A549 (cell line): Measurements from ENCODE around the gene BCL3. TPM values are rescaled to one million over a fixed set of nuclear protein-coding genes. Genes with fewer than 3 reads are reported as not detected.

Source experiments
- ATAC-seq, 2 experiments: fragments of 200-7000 bp in 1 of 2; fragments of >200 bp in 1 of 2; cut with Nextera tagmentation in 1 of 2; cut with Tn5 transposase in 1 of 2; 3 replicates each; pipeline versions ENCODE4 v1.8.0 to v1.9.1; 2018 to 2020; ENCODE audit warnings: mild to moderate bottlenecking in 1 of 2, moderate library complexity in 1 of 2
- CTCF ChIA-PET: fragments of 300-600 bp; sonication (Branson Sonifier 250); formaldehyde crosslinking; extraction: SDS; loops from one replicate; lab custom pipeline; 2021; ENCODE audit warnings: antibody characterized with exemption, inconsistent platforms; lab: Yijun Ruan, JAX
- POLR2A ChIA-PET: fragments of 350-600 bp; formaldehyde crosslinking; extraction: SDS; loops from one replicate; lab custom pipeline; 2021; ENCODE audit warnings: antibody characterized with exemption, inconsistent platforms; lab: Yijun Ruan, JAX
- DNase-seq, 2 experiments: peaks; one replicate each; pipeline versions ENCODE4 v3.0.0 to v3.0.0-alpha.2; 2011 to 2016; ENCODE audit warnings: low read depth in 1 of 2, low spot score in 1 of 2
- FAIRE-seq: peaks from 2 replicates; lab custom pipeline; 2011; peaks lifted over from hg19 to GRCh38; lab: Jason Lieb, UNC
- H3K27ac ChIP-seq, 2 experiments: fragments of >200 bp; sonication (Bioruptor Twin); formaldehyde crosslinking; 3 replicates each; pipeline ENCODE4 v1.5.1; 2016 to 2017
- H3K4me1 ChIP-seq: fragments of >200 bp; sonication (Bioruptor Twin); formaldehyde crosslinking; 3 replicates; pipeline ENCODE4 v1.6.1; 2016
- H3K4me2 ChIP-seq: fragments of >200 bp; sonication (Bioruptor Twin); formaldehyde crosslinking; 3 replicates; pipeline ENCODE4 v1.6.1; 2016
- H3K4me3 ChIP-seq: fragments of >200 bp; sonication (Bioruptor Twin); formaldehyde crosslinking; 3 replicates; pipeline ENCODE4 v1.5.1; 2016
- H3K9me3 ChIP-seq: fragments of >200 bp; sonication (Bioruptor Twin); formaldehyde crosslinking; 3 replicates; pipeline ENCODE4 v1.6.1; 2016
- ATOH8 ChIP-seq: fragments of 250-450 bp; sonication (Bioruptor Pico); IDR thresholded peaks from 2 replicates; pipeline ENCODE4 v1.5.0; 2020; ENCODE audit warnings: low read depth, mild to moderate bottlenecking, moderate library complexity
- CBX2 ChIP-seq: fragments of 200-600 bp; sonication (generic); IDR thresholded peaks from 2 replicates; pipeline ENCODE4 v1.6.1; 2016; ENCODE audit warnings: low read depth, mild to moderate bottlenecking, borderline replicate concordance
- CBX8 ChIP-seq: fragments of 200-600 bp; sonication (generic); IDR thresholded peaks from 2 replicates; pipeline ENCODE4 v1.6.1; 2016
- CHD2 ChIP-seq: fragments of 150-350 bp; IDR thresholded peaks from 2 replicates; pipeline ENCODE4 v1.6.1; 2014; ENCODE audit warnings: low read length; ENCODE audit not compliant: partially characterized antibody
- E2F6 ChIP-seq: IDR thresholded peaks from 2 replicates; pipeline ENCODE4 v1.6.1; 2012; ENCODE audit warnings: low read depth, borderline replicate concordance
- EHMT2 ChIP-seq: fragments of 200-600 bp; sonication (generic); IDR thresholded peaks from 2 replicates; pipeline ENCODE4 v1.6.1; 2016; ENCODE audit warnings: antibody characterized with exemption, low read depth, mild to moderate bottlenecking, moderate library complexity
- EP300 ChIP-seq, 2 experiments: fragments of >200 bp; sonication (Bioruptor Twin); formaldehyde crosslinking; IDR thresholded peaks; 2 replicates in 1 of 2; 3 replicates in 1 of 2; pipeline ENCODE4 v1.6.1; 2016 to 2017
- ESRRA ChIP-seq: fragments of 150-350 bp; IDR thresholded peaks from 2 replicates; pipeline ENCODE4 v1.6.1; 2014; ENCODE audit warnings: mild to moderate bottlenecking, low read length, borderline replicate concordance
- FOSL2 ChIP-seq, 2 experiments: fragments of 450-650 bp in 1 of 2; fragments of >200 bp in 1 of 2; sonication (Bioruptor Twin) in 1 of 2; formaldehyde crosslinking; IDR thresholded peaks; 2 replicates each; pipeline versions ENCODE4 v1.5.0 to v1.6.1; 2016 to 2020; ENCODE audit warnings: mild to moderate bottlenecking in 1 of 2, moderate library complexity in 1 of 2
- FOXS1 ChIP-seq: fragments of 250-450 bp; sonication (Bioruptor Pico); IDR thresholded peaks from 2 replicates; pipeline ENCODE4 v1.5.0; 2020; ENCODE audit warnings: mild to moderate bottlenecking, moderate library complexity
- GATA3 ChIP-seq: IDR thresholded peaks from 2 replicates; pipeline ENCODE4 v1.6.1; 2012; ENCODE audit warnings: borderline replicate concordance
- HDAC2 ChIP-seq: fragments of 200-600 bp; sonication (generic); IDR thresholded peaks from 2 replicates; pipeline ENCODE4 v1.6.1; 2016
- HEYL ChIP-seq: fragments of 250-450 bp; sonication (Bioruptor Pico); IDR thresholded peaks from 2 replicates; pipeline ENCODE4 v1.8.0; 2021; ENCODE audit warnings: mild to moderate bottlenecking, moderate library complexity
- HOXA7 ChIP-seq: fragments of 250-450 bp; sonication (Bioruptor Pico); IDR thresholded peaks from 2 replicates; pipeline ENCODE4 v1.5.0; 2020; ENCODE audit warnings: mild to moderate bottlenecking, moderate library complexity
- HOXB13 ChIP-seq: fragments of 250-450 bp; sonication (Bioruptor Pico); IDR thresholded peaks from 2 replicates; pipeline ENCODE4 v1.5.0; 2020; ENCODE audit warnings: low read depth, mild to moderate bottlenecking, moderate library complexity
- HOXB5 ChIP-seq: fragments of 250-450 bp; sonication (Bioruptor Pico); IDR thresholded peaks from 2 replicates; pipeline ENCODE4 v1.5.0; 2020; ENCODE audit warnings: mild to moderate bottlenecking, moderate library complexity
- JUN ChIP-seq, 2 experiments: fragments of >200 bp; sonication (Bioruptor Twin); formaldehyde crosslinking; IDR thresholded peaks; 2 replicates in 1 of 2; 3 replicates in 1 of 2; pipeline ENCODE4 v1.6.1; 2016 to 2017
- KDM1A ChIP-seq: fragments of 200-600 bp; sonication (generic); IDR thresholded peaks from 2 replicates; pipeline ENCODE4 v1.6.1; 2016; ENCODE audit warnings: low read depth, mild to moderate bottlenecking
- MAZ ChIP-seq: fragments of 150-350 bp; IDR thresholded peaks from 2 replicates; pipeline ENCODE4 v1.6.1; 2014; ENCODE audit warnings: antibody characterized with exemption, low read depth, low read length, borderline replicate concordance
- MYC ChIP-seq: IDR thresholded peaks from 2 replicates; pipeline ENCODE4 v1.6.1; 2012; ENCODE audit warnings: mild to moderate bottlenecking, inconsistent platforms, low read length, improper control_type of control experiment, borderline replicate concordance
- NFE2L2 ChIP-seq: fragments of 150-350 bp; conservative IDR thresholded peaks from 2 replicates; pipeline ENCODE4 v1.6.1; 2014; ENCODE audit warnings: low read length
- NR3C1 ChIP-seq: fragments of >200 bp; sonication (Bioruptor Twin); formaldehyde crosslinking; IDR thresholded peaks from 3 replicates; pipeline ENCODE4 v1.6.1; 2017
- POLR2AphosphoS2 ChIP-seq: conservative IDR thresholded peaks from 2 replicates; pipeline ENCODE4 v1.6.1; 2012; ENCODE audit warnings: low read length, improper control_type of control experiment, inconsistent platforms
- RARB ChIP-seq: fragments of 250-450 bp; sonication (Bioruptor Pico); IDR thresholded peaks from 2 replicates; pipeline ENCODE4 v1.8.0; 2021; ENCODE audit warnings: mild to moderate bottlenecking, moderate library complexity
- RFX5 ChIP-seq: fragments of 450-650 bp; IDR thresholded peaks from 2 replicates; pipeline ENCODE4 v1.7.1; 2014; ENCODE audit warnings: antibody characterized with exemption, mild to moderate bottlenecking, moderate library complexity
- TP53 ChIP-seq: fragments of 250-450 bp; sonication (Bioruptor Pico); IDR thresholded peaks from 2 replicates; pipeline ENCODE4 v1.5.0; 2021; ENCODE audit warnings: mild to moderate bottlenecking, moderate library complexity
- ZFP36 ChIP-seq: fragments of 450-650 bp; IDR thresholded peaks from 2 replicates; pipeline ENCODE4 v1.6.1; 2014; ENCODE audit warnings: borderline replicate concordance; ENCODE audit not compliant: partially characterized antibody
- ZNF302 ChIP-seq: fragments of 250-450 bp; sonication (Bioruptor Pico); IDR thresholded peaks from 2 replicates; pipeline ENCODE4 v1.9.0; 2021; ENCODE audit warnings: inconsistent platforms, mild to moderate bottlenecking, moderate library complexity
- WGBS: methylation state at CpG from one replicate; pipeline ENCODE4 v1.1.6; 2017; ENCODE audit errors: missing lambda C conversion rate; 5-methylcytosine and 5-hydroxymethylcytosine counted together
- polyA plus RNA-seq, 4 experiments: library from polyadenylated mRNA; depleted of rRNA in 3 of 4; stranded (reverse); fragments of >200 nt; fragmentation: RNase III in 1 of 4; extraction: RNeasy Plus Mini Kit Qiagen cat#74134 plus additional on column Dnase treatment in 1 of 4; gene quantifications; 2 replicates in 3 of 4; 3 replicates in 1 of 4; pipeline ENCODE4 v1.2.3, GENCODE V29; 2011 to 2017
- TF ChIP-seq, protein P1 (sequence below): fragments of >200 bp; sonication (Bioruptor Twin); formaldehyde crosslinking; IDR thresholded peaks from 2 replicates; pipeline ENCODE4 v1.6.1; 2016
- TF ChIP-seq, protein P2 (sequence below): fragments of >200 bp; sonication (Bioruptor Twin); formaldehyde crosslinking; IDR thresholded peaks from 3 replicates; pipeline ENCODE4 v1.6.1; 2016

BCL3 gene
- polyA plus RNA-seq, 2 of the 4 experiments (the other 2 are of a cell fraction), result 22.6 to 72.1 TPM

GRCh38 chr19:44745887-44746600, 2.5 kb upstream of the BCL3 start:
- CTCF ChIA-PET, result interaction anchor here (4.7 to 42.5 kb wide), 3 partner anchors 19 to 57 kb away, joined by 26 to 1899 read pairs (median 241); partner anchors contain the start of genes BCL3 and CBLC
- 53% methylated on average over 4 of the region's 4 CpGs for WGBS
- TF ChIP-seq E2F6 (no peak), MYC (no peak), GATA3 (0 out of 2 replicates have a peak, but pooled peaks have one; percentile 40), RFX5 (no peak), ZNF302 (CRISPR knock-in tag) (no peak), ZFP36 (peak; percentile 78), MAZ (no peak), EHMT2 (no peak), KDM1A (peak; percentile 18; the same call in 1 of the 2 replicates), HDAC2 (no peak), EP300 (IDR thresholded peaks at IDR 0.05) (no peak), NR3C1 (no peak)
- TF ChIP-seq, protein P1, sequence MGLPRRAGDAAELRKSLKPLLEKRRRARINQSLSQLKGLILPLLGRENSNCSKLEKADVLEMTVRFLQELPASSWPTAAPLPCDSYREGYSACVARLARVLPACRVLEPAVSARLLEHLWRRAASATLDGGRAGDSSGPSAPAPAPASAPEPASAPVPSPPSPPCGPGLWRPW, result no peak
- Histone ChIP-seq H3K4me2 (peak overlapping the region; percentile 92), H3K9me3 (no peaks in the 10 kb centered on the region), H3K4me3 (no peak overlapping the region), H3K4me1 (peaks cover 72% of the 10 kb centered on the region), H3K27ac (peak overlapping the region; percentile 92 to 99)
- ATAC-seq (no peak), DNase-seq (no peak), FAIRE-seq (no peak)
- POLR2A ChIA-PET, result interaction anchor here (0.9 to 1.5 kb wide), 6 partner anchors 7 to 55 kb away, joined by 3 to 20 read pairs (median 5); no protein-coding TSS in a partner anchor

- H3K27ac ChIP-seq, result peak overlapping the region; percentile 92 to 99
These were observed 1.9 kb upstream of the BCL3 start for GRCh38 chr19:44746616-44746945.

DNA sequence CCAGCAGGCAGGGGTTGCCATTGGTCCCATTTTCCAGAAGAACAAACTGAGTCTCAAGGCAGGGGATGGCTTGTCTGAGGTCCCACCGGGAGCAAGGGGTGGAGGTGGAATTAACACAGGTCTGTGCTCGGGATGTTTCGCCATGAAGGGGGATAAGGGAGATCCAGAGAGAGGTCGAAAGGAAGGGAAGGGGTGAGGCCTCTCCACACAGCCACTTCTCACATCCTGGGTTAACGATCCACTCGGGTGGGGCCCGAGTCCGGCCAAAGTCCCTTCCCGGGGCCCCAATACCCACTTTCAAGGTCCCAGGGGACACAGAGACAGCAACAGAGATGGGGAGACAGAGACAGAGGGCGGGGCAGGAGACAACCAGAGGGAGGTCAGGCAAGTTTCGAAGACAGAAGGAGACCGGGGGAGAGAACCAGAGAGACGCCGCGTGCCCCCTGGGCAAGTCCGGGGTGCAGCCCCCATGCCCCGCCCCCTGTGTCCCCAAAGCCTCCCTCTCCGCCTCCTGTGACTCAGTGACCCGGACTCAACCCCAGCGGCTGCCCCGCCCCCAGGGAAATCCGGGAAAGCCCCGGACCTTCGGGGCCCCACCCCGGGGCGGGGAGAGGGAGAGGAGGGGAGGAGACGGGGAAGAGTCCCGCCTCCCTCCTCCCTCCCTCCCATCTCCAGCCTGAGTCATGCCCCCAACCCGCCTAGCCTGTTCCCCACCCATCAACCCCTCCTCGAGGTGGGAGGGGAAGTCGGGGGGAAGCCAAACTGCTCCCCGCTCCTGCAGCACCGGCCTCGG, 1.4 kb upstream of the BCL3 start:
- CTCF ChIA-PET, result interaction anchor here (4.7 to 42.5 kb wide), 3 partner anchors 20 to 58 kb away, joined by 26 to 1899 read pairs (median 241); partner anchors contain the start of genes BCL3 and CBLC
- peaks cover 75% of the 10 kb centered on the region for H3K4me1 ChIP-seq
- peak overlapping the region; percentile 95 for H3K4me3 ChIP-seq
- peak; percentile 93 for FAIRE-seq
- no peaks in the 10 kb centered on the region for H3K9me3 ChIP-seq
- H3K4me2 ChIP-seq, result peak overlapping the region; percentile 92
- POLR2A ChIA-PET, result interaction anchor here (0.7 kb wide), 1 partner anchor 8 kb away, joined by 4 read pairs; no protein-coding TSS in a partner anchor
- peak; percentile 55 to 71 for ATAC-seq
- H3K27ac ChIP-seq, result peak overlapping the region; percentile 92 to 99
- peak; percentile 92 to 98 for DNase-seq
- WGBS, result 3% methylated on average over 25 of the region's 34 CpGs
- no peak for TF ChIP-seq CBX8
- 0 out of 2 replicates have a peak, but pooled peaks have one; percentile 66 for TF ChIP-seq HOXB5 (CRISPR knock-in tag)
- TF ChIP-seq HEYL, result no peak
- TF ChIP-seq HOXB13, result peak; percentile 90
- no peak for TF ChIP-seq CHD2
- no peak for TF ChIP-seq NR3C1
- TF ChIP-seq POLR2AphosphoS2, result no peak
- no peak for TF ChIP-seq FOXS1 (CRISPR knock-in tag)
- TF ChIP-seq HOXA7 (CRISPR knock-in tag), result peak; percentile 86
- TF ChIP-seq ATOH8 (CRISPR knock-in tag), result peak; percentile 75; the same call in 1 of the 2 replicates
- peak; percentile 67 to 73; a peak in 3 of 5 replicates for TF ChIP-seq JUN (IDR thresholded peaks at IDR 0.05)
- TF ChIP-seq ESRRA, result peak; percentile 95
- peak; percentile 45 for TF ChIP-seq FOSL2 (IDR thresholded peaks at IDR 0.05)
- TF ChIP-seq FOSL2 (CRISPR knock-in tag; IDR thresholded peaks at IDR 0.05), result peak; percentile 91

More at GRCh38 chr19:44746616-44746945, 1.9 kb upstream of the BCL3 start:
- Histone ChIP-seq H3K9me3 (no peaks in the 10 kb centered on the region), H3K4me2 (peak overlapping the region; percentile 92), H3K4me3 (no peak overlapping the region; the same call in 2 of the 3 replicates), H3K4me1 (peaks cover 72% of the 10 kb centered on the region)
- ChIA-PET POLR2A (no interaction called here), CTCF (interaction anchor here (4.7 to 42.5 kb wide), 3 partner anchors 20 to 57 kb away, joined by 26 to 1899 read pairs (median 241); partner anchors contain the start of genes BCL3 and CBLC)
- FAIRE-seq (no peak), ATAC-seq (no peak), DNase-seq (no peak)
- 81% methylated on average over 5 of the region's 5 CpGs for WGBS
- TF ChIP-seq JUN (IDR thresholded peaks at IDR 0.05) (no peak), HOXB13 (no peak), TP53 (CRISPR knock-in tag) (no peak), KDM1A (peak; percentile 99; the same call in 1 of the 2 replicates), RARB (no peak), NFE2L2 (no peak), EP300 (IDR thresholded peaks at IDR 0.05) (no peak), CHD2 (no peak), CBX2 (no peak), HOXB5 (CRISPR knock-in tag) (no peak), HOXA7 (CRISPR knock-in tag) (0 out of 2 replicates have a peak, but pooled peaks have one; percentile 6)
- TF ChIP-seq, protein P2, sequence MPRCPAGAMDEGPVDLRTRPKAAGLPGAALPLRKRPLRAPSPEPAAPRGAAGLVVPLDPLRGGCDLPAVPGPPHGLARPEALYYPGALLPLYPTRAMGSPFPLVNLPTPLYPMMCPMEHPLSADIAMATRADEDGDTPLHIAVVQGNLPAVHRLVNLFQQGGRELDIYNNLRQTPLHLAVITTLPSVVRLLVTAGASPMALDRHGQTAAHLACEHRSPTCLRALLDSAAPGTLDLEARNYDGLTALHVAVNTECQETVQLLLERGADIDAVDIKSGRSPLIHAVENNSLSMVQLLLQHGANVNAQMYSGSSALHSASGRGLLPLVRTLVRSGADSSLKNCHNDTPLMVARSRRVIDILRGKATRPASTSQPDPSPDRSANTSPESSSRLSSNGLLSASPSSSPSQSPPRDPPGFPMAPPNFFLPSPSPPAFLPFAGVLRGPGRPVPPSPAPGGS, result no peak
